NCI-H748 (cell line): ENCODE data around the gene SEMA3F.
"Not testable (repeated sequence)": the region's sequence is repeated elsewhere in the genome, so short reads cannot be mapped to it uniquely, and the experiment has no call there.

Experiments used
- DNase-seq: peaks from one replicate; lab custom pipeline; 2025; ENCODE audit not compliant: unreplicated experiment; lab: John Stamatoyannopoulos, UW

SEMA3F gene

DNA sequence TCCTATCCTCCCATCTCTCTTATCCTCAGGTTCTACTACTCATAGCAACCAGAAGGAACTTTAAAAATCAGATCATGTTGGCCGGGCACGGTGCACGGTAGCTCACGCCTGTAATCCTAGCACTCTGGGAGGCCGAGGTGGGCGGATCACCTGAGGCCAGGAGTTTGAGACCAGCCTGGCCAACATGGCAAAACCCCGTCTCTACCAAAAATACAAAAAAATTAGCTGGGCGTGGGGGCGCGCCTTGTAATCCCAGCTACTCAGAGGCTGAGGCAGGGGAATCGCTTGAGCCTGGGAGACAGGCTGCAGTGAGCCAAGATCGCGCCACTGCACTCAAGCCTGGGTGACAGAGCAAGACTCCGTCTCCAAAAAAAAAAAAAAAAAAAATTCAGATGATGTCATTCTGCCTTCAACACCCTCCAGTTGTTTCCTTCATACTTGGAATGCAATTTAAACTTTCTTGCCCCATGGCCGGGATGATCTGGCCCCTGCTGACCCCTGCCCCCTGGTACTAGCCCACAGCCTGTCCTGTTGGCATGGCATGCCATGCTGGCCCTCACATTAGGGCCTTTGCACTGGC lies 73.2 kb downstream of the SEMA3F start:
- not testable (repeated sequence) for DNase-seq

GRCh38 chr3:50229490-50229889 lies 74.4 kb downstream of the SEMA3F start:
- no peak for DNase-seq

DNA sequence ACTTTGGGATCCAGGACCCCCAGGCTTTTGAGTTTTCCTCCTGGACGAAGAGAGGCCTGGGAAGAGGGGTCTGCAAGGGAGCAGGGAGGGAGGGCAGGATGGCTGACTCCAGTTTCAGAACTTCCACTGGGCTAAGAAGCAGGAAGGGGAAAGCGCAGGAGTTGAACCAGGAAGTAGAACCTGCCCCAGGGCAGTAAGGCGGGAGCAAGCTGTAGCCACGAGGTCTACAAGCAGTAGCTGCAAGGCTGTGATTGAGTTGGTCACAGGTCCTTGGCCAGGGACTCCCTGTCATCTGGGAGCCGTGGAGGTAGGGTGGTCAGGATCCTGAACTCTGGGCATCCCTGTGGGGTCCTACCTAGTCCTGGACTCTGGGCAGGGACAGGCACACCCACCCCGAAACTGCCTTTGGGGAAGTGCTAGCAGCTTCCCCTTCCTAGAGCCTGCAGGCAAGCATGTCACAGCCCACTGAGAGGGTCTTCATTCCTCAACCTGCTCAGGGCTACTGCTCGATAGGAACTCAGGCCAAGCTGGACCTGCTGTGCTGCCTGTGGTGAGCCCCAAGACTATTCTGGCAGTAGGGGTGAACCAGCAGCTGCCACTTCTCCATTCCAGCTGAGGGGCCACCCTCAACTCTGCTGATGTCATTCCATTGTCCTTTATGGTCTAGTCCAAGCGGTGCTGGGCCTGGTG lies 75.1 kb downstream of the SEMA3F start:
- DNase-seq, result no peak

DNA sequence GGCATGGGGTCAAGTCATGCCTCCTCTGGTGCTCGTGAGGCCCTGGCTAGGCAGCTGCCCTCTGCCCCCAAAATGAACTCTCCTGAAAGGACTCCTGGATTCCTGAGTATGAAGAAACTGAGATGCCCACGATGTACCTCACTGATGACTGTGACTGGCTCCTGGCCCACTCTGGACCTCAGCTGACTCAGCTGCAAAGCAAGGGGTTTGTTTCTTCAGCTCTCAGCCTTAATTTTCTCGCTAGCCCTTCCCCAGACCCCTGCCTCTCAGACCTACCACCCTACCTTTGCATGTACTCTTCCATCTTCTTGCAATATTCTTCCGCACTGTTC lies 75.6 kb downstream of the SEMA3F start:
- no peak for DNase-seq

- no peak for DNase-seq
Observed at GRCh38 chr3:50231581-50231980, 76.5 kb downstream of the SEMA3F start.

- no peak for DNase-seq
Observed at GRCh38 chr3:50232303-50232702, 77.2 kb downstream of the SEMA3F start.

GRCh38 chr3:50233176-50233575 lies 78.1 kb downstream of the SEMA3F start:
- peak; percentile 5 for DNase-seq

GRCh38 chr3:50235716-50236483 lies 80.8 kb downstream of the SEMA3F start, which contains the start of gene GNAI2:
Gene GNAI2 (plus strand): TSS chr3:50236204. CDS start chr3:50236336, 132 bp downstream.
- peak; percentile 96 for DNase-seq

GRCh38 chr3:50236484-50237132 lies 81.5 kb downstream of the SEMA3F start:
- DNase-seq, result no peak

GRCh38 chr3:50237133-50237651 lies 82.1 kb downstream of the SEMA3F start:
- peak; percentile 31 for DNase-seq

DNA sequence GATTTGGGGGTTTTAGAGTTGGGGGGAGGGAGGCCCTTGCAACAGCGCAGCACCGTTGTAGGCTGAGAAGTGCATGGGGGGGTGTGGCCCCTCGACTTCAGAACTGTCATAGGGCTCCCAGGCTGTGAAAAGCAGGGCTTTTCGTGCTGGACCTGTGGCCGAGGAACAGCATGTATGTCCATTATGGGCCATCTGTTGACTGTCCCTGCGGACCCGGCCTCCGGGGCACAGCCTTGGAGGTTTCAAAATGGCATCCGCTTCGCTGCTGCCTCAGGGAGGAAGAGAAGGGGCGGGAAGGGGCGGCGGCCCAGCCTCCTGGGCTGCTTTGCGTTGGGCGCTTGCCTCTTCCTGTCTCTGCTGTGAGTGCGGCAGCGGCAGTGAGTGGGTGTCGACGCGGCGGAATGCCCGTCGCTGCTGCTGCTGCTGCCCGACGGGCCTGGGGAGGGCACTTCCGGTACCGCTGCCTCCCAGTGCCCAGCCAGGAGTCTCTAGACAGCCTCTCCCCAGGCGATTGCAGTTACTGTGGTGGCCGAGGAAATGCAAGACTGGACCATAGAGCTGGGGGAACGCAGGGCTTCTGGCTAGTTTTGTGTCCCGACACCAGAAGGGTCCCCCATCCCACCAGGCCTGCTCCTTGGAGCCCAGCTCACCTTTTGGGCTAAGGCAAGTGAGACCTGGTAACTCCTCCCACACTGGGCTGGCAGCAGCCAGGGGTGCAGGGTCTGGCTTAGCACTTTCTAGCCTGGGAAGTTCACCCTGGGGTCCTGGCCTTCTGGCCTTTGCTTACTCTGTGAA lies 82.8 kb downstream of the SEMA3F start:
- DNase-seq, result peak; percentile 82

GRCh38 chr3:50238549-50239026 lies 83.5 kb downstream of the SEMA3F start:
- DNase-seq, result peak; percentile 42
